HG03469 (cell line): ENCODE results near the gene SERPINA9.
"Not testable (repeated sequence)": the region's sequence is repeated elsewhere in the genome, so short reads cannot be mapped to it uniquely, and the experiment has no call there.

ENCODE experiments used
- ATAC-seq: cut with Tn5 transposase; IDR thresholded peaks from one replicate; pipeline ENCODE4 v1.9.1; 2021; ENCODE audit warnings: mild to moderate bottlenecking, moderate library complexity, moderate number of reproducible peaks; ENCODE audit not compliant: unreplicated experiment

Gene SERPINA9

GRCh38 chr14:94427016-94427613, 48.9 kb downstream of the SERPINA9 start:
- ATAC-seq, result no peak

- no peak for ATAC-seq
Measured at GRCh38 chr14:94426526-94426925, 49.5 kb downstream of the SERPINA9 start.

GRCh38 chr14:94424371-94424770, 51.6 kb downstream of the SERPINA9 start:
- ATAC-seq, result no peak

- ATAC-seq, result no peak
Measured at GRCh38 chr14:94423453-94424056, 52.4 kb downstream of the SERPINA9 start.

GRCh38 chr14:94421316-94421715, 54.7 kb downstream of the SERPINA9 start:
- no peak for ATAC-seq

GRCh38 chr14:94417497-94418205, 58.3 kb downstream of the SERPINA9 start:
- ATAC-seq, result not testable (repeated sequence)
